Liver (tissue), 3 donors: ENCODE measurements around the gene ERC2.

Experiments
- ATF3 ChIP-seq: IDR thresholded peaks from 2 replicates; pipeline ENCODE4 v1.6.1; 2016; ENCODE audit warnings: antibody characterized with exemption
- CTCF ChIP-seq: fragments of 150-350 bp; IDR thresholded peaks from 2 replicates; pipeline ENCODE4 v1.5.1; 2017; ENCODE audit warnings: improper control_type of control experiment, low read depth, low read length; ENCODE audit not compliant: missing input control
- EGR1 ChIP-seq, 2 donors: IDR thresholded peaks; 2 replicates each; pipeline ENCODE4 v1.6.1; 2016 to 2018; ENCODE audit warnings: antibody characterized with exemption in 2 of 2, low read depth in 2 of 2
- GABPA ChIP-seq, 2 donors: IDR thresholded peaks in 1 of 2; conservative IDR thresholded peaks in 1 of 2; 2 replicates each; pipeline ENCODE4 v1.6.1; 2016; ENCODE audit warnings: antibody characterized with exemption in 2 of 2, mild to moderate bottlenecking in 1 of 2, moderate library complexity in 1 of 2
- HNF4A ChIP-seq, 2 donors: conservative IDR thresholded peaks; 2 replicates each; pipeline ENCODE4 v1.6.1; 2016; ENCODE audit warnings: antibody characterized with exemption in 2 of 2, mild to moderate bottlenecking in 2 of 2
- JUND ChIP-seq, 2 donors: IDR thresholded peaks; 2 replicates each; pipeline ENCODE4 v1.6.1; 2016; ENCODE audit warnings: antibody characterized with exemption in 2 of 2
- MAX ChIP-seq: IDR thresholded peaks from 2 replicates; pipeline ENCODE4 v1.6.1; 2016; ENCODE audit warnings: antibody characterized with exemption
- RAD21 ChIP-seq, 2 donors: IDR thresholded peaks; 2 replicates each; pipeline ENCODE4 v1.6.1; 2016; ENCODE audit warnings: antibody characterized with exemption in 2 of 2, mild to moderate bottlenecking in 2 of 2
- REST ChIP-seq: IDR thresholded peaks from 2 replicates; pipeline ENCODE4 v1.6.1; 2016; ENCODE audit warnings: antibody characterized with exemption, mild to moderate bottlenecking
- SP1 ChIP-seq: IDR thresholded peaks from 2 replicates; pipeline ENCODE4 v1.6.1; 2018; ENCODE audit warnings: antibody characterized with exemption, mild to moderate bottlenecking
- TAF1 ChIP-seq: conservative IDR thresholded peaks from 2 replicates; pipeline ENCODE4 v1.6.1; 2016; ENCODE audit warnings: antibody characterized with exemption, mild to moderate bottlenecking
- YY1 ChIP-seq: IDR thresholded peaks from 2 replicates; pipeline ENCODE4 v1.6.1; 2016; ENCODE audit warnings: antibody characterized with exemption, mild to moderate bottlenecking
- ZBTB33 ChIP-seq: IDR thresholded peaks from 2 replicates; pipeline ENCODE4 v1.6.1; 2016; ENCODE audit warnings: antibody characterized with exemption
- donor health status: healthy.
- donor health status: healthy.

- TF ChIP-seq GABPA (IDR thresholded peaks at IDR 0.05 in 1 of 2, conservative IDR thresholded peaks at IDR 0.05 in 1 of 2) = no peak
- no peak for TF ChIP-seq CTCF
- TF ChIP-seq YY1 = no peak
- no peak for TF ChIP-seq ATF3
- TF ChIP-seq RAD21 (IDR thresholded peaks at IDR 0.05) = no peak
- TF ChIP-seq EGR1 (IDR thresholded peaks at IDR 0.05; ENCODE audit: low read depth in 2 of 2) = no peak
- TF ChIP-seq MAX = no peak
- TF ChIP-seq ZBTB33 = no peak
- TF ChIP-seq REST = no peak
- TF ChIP-seq JUND (IDR thresholded peaks at IDR 0.05) = no peak
- no peak for TF ChIP-seq SP1
- no peak for TF ChIP-seq HNF4A (conservative IDR thresholded peaks at IDR 0.05)
- TF ChIP-seq TAF1 = no peak
These were observed 575.1 kb downstream of the ERC2 start for GRCh38 chr3:55893045-55893664.
